Activated CD8-positive, alpha-beta memory T cell treated with anti-CD3 and anti-CD28 coated beads for 24 hours (primary cell): ENCODE data around the gene HELQ.
"Not testable (repeated sequence)": the region's sequence is repeated elsewhere in the genome, so short reads cannot be mapped to it uniquely, and the experiment has no call there.

Experiments
- DNase-seq: peaks from one replicate; pipeline ENCODE4 v3.0.0-alpha.2; 2020

The HELQ gene

DNA sequence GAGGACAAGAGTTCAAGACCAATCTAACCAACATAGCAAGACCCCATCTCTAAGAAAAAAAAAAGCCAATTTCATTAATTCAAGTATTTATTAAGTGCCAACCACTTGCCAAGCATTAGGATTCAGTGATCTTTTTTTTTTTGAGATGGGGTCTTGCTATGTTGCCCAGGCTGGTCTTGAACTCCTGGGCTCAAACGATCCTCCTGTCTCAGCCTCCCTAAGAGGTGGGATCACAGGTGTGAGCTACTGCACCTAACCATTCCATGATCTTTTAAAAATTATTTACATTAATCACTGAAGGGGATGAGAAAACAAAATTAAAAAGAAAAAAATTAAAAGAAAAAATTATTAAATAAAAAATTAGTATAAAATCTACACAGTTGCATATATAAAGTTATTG is 24.4 kb downstream of the HELQ start:
- DNase-seq, result no peak

DNA sequence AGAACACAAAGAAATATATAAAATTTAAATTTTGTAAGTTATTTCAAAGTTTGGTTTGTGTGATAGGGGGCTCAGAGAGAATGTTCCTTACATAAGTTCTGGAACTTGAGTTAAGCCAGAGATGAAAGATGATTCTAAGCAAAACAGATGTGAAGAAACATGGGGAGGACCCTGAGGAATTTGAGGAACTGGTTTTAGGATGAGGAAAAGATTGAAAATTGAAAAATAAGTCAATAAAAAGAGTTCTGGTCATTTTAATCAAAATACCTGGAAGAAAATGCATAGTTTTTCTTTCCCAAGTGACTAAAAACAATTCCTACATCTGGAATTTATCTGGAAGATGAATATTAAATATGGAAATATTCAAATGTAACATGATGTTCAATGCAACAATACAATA is 37.4 kb downstream of the HELQ start:
- no peak for DNase-seq

DNA sequence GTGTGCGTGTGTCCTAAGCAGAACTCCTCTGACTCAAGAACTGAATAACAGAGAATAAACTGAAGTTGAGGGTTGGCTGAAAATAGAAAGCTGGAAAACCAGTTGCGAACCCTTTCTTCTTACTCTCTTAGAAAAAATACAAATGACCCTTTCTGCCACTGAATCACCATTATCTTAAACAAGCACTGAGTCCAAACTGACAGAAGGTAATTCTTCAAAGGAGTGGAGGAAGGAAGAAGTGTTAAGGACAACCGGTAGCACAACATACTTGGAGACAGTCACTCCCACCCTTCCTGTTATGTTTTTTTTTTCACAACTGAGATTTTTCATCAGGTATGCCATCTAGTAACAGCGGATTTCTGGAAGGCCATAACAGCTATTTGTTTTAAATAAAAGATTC is 38.1 kb downstream of the HELQ start:
- DNase-seq, result no peak

DNA sequence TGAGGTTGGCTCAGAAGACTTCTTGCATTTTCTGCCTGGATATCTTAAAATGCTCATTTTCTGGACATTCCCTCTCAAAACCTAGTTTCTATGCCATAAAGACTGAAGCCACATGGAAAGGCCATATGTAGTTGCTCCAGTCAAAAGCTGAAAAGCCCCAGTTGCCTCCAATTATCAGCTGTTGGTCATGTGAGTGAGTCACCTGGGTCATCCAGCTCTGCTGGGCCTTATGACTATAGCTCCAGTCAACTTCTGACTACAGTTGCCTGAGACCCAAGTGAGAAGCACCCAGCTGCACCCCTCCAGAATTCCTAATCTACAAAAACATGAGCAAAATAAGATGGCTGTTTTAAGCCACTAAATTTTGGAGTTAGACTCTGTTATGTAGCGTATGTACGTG is 41.9 kb downstream of the HELQ start:
- no peak for DNase-seq

DNA sequence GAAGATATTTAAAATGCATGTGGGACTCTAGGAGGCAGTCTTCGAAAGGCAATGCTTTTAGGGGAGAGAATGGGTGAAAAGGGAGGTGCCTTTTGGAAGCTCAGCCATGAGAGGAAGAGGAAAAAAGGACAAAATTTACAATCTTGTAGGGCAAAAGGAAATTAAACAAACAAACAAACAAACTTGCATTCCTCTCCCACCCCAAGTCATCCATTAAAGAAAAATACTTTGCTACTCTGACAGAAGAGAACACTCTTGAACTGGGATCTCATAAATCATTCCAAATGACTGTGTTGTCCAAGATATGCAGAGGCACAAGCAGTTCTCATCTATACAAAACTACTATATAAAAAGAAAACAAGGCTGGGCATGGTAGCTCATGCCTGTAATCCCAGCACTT is 46.7 kb downstream of the HELQ start:
- no peak for DNase-seq

DNA sequence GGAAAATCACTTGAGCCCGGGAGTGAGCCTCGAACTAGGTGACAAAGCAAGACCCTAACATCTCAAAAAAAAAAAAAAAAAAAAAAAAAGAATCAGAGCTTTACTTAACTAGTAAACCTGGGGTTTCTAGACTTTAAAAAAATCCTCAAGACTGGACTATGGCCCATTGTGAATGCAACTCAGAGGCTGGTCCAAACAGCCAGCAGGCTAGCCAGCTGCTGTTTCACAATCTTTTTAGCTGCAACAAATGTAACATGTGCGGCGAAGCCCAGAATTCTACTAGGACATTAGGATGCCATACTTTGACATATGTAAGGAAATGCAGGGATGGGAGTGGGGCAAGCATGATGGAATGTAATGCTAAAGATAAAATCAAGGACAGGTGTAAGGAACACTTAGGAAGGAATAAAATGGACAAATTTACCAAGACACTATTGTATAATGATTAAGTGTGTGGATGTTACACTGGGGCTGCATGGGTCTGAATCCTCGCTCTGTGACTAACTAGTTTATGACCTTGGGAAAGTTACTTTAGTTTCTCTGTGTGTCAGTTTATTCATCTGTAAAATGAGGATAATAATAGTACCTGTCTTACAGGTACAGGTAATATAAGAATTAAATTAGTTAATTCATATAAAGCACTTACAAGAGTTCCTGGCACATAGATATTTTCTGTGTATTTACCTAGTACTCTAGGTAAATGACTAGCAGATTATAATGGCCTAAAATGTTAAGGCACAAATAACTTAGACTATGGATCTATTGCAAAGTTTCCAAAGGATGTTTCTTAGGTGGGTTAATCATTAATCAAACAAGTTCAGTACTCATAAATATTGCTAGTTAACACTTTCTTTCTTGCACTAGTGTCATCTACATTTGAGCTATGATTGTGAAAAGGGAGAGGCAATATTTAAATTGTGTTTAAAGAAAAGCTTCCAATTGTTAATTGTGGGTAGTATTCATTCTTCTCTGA is 49.5 kb downstream of the HELQ start:
- DNase-seq, result no peak

DNA sequence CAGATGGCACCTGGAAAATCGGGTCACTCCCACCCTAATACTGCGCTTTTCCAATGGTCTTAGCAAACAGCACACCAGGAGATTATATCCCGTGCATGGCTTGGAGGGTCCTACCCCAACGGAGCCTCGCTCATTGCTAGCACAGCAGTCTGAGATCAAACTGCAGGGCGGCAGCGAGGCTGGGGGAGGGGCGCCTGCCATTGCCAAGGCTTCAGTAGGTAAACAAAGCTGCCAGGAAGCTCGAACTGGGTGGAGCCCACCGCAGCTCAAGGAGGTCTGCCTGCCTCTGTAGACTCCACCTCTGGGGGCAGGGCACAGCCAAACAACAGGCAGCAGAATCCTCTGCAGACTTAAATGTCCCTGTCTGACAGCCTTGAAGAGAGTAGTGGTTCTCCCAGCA is 57.5 kb downstream of the HELQ start:
- DNase-seq, result not testable (repeated sequence)

DNA sequence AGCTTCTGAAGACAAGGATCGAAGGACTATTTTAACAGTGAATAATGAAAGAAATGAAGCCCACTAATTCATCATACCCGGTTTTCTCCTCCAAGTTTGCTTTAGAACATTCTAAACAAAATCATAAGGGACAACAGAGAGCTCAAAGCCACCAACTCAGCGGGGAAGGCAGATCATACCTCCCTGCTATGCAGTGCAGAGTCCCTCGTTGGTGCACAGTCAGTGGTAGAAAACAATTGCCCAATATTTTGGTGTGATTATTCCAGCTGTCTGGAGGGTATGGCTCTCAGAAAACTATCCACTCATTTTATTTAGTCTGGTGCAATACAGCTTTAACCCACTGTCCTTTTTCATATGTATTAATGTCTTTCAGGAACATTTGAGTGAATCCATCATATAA is 61.7 kb downstream of the HELQ start:
- DNase-seq, result no peak

DNA sequence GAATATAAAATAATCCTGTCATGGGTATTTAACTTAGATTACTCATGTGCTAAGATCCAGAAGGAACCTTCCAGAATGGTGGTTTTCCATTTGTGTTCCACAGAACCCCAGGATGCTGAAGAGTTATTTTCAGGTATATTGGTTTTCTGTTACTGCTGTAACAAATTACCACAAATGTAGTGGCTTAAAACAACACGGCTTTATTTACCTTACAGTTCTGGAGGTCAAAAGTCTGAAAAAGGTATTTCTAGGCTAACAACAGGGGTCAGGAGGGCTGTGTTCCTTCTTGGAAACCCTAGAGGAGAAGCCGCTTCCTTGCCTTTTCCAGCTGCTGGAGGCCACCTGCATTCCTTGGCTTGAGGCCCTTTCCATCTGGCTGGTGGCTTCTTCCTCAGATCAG is 63.1 kb downstream of the HELQ start:
- no peak for DNase-seq

DNA sequence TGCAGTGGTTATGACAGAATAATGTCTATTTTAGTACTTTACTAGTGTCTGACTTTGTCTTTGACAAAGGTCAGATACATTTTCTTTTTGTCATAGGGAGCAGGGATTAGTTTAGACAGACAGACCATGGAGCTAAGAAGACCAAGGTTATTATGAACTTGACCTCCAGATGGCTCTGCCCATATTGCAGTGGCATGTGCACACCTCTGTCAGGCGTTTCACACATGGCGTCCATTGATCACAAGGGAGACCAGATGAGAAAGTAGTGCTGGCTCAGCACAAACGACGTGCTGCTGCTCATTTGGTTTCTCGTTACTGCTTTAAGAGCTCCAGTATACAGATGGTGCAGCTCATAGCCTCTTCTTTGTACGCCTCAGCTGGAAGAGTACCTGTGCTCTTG is 64.7 kb downstream of the HELQ start:
- no peak for DNase-seq

DNA sequence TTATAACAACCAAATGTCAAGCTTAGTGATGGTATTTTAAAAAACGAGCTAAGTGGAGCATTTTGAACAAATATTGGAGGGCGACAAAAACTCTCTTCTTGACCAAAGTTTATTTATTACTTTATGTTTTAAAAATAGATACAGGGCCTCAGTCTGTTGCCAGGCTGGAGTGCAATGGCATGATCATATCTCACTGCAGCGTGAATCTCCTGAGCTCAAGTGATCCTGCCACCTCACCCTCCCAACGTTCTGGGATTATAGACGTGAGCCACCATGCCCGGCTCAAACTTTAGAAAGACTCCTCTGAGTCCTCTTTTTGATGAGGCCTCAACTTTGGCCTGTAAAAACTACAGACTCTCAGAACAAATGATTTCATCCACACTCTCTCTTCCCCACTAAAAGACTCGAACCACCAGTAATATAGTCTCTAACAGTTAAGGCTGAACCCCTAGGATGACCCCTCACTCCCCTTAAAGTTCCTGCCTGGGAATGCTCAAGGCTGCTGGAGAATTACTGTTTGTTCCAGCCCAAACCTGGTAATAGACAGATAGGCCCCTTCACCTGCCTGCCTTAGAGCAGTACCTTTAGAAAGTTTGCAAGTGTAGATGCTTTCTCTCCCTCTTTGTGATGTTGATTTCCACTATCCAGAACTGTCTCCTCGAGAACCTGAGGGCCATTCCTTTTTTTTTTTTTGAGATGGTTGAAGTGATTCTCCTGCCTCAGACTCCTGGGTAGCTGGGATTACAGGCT is 65.7 kb downstream of the HELQ start:
- DNase-seq, result no peak

DNA sequence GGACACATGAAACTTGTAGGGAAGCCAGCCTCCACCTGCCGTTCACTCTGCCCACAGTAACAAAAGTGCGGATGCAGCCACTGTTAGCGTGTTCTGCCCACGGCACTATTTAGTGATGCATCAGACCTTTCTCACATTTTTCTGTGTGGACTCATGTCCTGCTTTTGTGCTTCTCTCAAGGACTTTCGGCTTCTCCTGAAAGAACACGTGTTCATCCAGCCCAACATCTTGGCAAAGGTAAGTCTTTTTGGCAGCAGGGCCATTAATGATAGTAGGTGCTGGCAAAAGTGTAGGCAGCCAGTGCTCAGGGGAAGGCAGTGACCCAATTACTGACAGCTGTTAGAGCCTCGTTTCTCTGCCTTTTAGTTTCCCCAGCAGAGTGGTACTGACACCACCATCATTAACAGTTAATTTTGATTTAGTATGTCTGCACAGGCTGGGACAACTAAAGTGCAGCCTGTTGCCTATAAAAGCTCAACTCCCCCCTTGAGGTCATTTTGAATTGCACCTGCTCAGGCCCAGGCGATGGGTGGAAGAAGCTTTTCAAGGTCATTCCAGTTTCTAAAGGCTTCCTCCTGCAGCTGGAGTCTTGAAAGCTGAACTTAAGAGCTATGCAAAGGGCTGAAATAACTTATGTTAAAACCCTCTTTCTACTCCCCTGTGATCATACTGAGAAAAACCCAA is 66.4 kb downstream of the HELQ start:
- no peak for DNase-seq

DNA sequence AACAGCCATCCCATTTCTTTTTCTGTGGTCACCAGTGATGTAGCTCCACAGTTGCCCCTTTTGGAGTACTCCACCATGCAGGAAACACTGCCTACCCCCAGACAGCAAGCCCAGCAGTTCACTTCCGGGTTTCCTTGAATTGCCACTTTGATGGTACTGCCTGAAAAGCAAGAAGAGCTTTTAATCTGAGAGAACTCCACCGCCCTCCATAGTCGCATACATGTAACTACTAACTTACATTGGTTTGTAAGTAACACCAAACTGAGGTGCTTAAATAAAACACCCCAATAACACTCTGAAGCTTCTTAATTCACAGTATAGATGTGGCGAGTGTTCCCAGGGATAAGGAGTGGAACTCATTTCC is 67.3 kb downstream of the HELQ start:
- DNase-seq, result no peak

DNA sequence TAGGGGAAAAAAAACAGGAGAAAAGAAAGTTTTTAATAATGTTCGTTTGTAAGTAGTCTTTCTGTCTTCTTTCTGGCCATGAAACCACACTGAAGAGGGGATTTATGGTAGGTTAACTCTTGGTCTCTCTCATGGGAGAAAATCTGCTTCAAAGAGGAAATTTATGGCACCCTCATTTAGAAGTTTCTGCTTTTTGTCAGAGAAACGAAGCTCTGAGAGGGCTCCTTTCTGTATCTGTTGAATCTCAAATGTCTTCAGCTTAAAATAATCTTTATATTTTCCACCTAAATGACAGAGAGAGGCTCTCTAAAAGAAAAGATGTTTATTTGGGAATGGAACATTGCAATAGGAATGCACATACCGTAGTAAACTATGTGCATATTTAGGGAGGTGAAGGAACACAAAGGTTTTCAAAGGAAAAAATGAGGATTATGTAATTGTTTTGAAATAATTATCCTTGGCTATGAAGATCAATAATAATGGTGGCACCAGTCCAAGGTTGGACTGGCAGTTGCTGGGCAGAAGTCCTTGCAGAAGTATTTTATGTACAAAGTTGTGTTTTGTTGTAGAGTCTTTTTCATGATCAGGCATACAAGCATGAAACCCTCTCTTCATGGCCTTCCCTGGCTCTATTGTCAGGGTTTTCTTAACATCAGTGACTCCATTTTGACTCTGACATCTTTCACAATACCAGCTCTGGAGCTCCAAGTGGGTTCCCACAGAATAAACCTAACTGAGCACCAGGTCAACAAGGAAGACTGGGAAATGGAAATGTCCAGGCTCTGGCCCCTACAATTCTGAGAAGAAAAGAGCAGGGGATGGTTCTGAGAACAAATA is 67.9 kb downstream of the HELQ start:
- DNase-seq, result no peak

DNA sequence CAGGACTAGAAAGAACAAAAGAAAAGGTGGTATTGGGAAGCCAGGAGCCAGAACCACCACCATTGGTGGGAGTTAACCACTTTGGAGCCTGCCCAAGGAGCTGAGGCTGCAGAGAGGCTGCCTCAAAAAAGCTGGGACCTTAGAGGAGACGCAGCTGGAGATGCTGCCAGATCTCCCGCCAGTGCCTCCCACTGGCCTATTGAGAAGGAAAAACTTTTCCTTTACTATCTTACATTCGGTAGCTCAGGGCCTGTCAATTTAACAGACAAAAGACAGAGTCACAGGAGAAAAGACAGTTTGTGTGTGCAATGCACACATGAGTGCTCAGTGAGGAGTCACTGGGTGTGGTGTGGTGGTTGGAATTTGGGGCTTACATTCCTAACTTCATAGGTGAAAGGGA is 68.6 kb downstream of the HELQ start:
- DNase-seq, result no peak

DNA sequence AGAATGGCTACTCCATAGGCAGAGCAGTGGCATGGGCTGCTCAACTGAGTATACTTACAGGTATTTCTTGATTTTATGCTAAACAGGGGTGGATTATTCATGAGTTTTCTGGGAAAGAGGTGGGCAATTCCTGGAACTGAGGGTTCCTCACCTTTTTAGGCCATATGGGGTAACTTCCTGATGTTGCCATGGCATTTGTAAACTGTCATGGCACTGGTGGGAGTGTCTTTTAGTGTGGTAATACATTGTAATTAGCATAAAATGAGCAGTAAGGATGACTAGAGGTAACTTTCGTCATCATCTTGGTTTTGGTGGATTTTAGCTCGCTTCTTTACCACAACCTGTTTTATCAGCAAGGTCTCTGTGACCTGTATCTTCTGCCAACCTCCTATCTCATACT is 72.8 kb downstream of the HELQ start:
- DNase-seq, result no peak

DNA sequence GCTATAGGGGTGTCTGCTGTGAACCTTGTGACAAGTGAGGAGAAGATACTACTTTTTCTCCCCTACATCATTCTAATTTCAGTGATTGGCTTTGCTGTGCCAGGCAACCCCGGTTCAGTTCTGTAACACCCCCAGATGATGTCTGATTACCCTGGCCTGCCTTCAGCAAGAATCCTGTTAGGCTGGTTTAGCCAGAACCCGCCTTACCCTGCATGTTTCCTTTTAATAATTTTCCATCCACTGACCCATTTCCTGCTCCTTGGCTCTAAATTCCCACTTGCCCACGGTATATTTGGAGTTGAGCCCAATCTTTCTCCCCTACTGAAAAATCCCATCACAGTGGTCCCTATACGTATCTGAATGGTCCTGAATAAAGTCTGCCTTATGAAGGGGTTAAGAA is 74.5 kb downstream of the HELQ start:
- no peak for DNase-seq

DNA sequence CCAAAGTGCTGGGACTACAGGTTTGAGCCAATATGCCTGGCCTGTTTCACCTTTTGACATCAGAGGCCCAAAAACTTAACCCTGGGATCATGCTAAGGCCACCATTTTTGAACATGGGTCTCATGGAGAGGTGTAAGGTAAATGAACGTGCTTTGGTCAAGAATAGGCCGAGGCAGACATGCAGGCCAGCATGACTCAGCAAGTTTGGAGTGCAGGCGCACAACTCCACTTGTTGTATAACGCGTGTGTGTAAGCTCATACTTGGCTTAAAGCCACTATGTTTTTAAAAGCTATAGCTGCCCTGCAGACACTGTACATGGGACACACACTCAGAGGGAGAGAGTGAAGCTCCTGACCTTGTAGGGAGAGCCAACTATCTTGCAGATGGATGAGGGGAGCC is 77.2 kb downstream of the HELQ start:
- no peak for DNase-seq

DNA sequence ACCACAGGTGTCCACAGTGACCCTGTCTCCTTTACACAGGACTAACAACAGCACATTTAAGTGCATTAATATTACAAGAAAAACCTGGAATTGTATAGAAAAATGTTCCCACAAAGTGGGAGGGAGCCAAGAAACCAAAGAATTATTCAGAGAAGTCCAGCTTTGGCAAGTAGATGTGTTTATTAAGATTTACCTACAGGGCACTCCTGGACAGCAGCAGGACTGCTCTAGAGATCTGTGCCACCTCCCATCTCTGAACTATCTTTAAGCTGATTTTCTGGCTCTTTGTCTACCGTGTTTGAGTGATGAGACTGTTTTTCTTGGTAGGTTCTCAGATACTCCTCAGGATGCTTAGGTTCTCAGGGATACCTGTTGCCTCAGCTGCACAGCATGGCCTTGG is 82.7 kb downstream of the HELQ start:
- DNase-seq, result no peak

DNA sequence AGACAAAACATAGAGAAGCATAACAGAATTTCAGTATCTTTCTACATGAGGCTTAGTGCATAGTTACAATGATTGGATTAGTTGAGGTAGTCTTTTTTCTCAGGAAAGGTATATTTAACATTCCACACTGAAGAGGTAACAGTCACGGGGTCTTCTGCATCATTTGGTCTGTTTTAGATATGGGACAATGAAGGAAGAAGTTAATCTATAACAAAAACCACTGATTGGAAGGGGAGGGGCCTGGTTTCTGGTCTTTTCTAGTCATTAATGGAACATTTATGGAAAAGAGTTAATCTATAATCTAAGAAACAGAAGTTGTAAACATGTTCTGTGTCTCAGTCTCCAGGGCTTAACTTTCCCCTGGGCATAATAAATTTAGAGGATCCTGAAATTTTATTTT is 83.7 kb downstream of the HELQ start:
- DNase-seq, result no peak

DNA sequence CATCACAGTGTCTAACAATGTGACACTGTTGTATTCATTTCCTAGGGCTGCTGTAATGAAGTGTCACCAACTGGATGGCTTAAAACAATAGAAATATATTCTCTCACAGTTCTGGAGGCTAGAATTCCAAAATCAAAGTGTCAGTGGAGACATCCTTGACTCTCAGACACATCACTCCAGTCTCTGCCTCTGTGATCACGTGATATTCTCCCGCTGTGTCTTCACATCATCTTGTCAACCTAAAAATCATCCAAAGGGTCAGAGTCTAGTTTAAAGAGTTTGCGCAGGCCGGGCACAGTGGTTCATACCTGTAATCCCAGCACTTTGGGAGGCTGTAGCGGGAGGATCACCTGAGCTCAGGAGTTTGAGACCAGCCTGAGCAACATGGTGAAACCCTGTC is 84.4 kb downstream of the HELQ start:
- no peak for DNase-seq

DNA sequence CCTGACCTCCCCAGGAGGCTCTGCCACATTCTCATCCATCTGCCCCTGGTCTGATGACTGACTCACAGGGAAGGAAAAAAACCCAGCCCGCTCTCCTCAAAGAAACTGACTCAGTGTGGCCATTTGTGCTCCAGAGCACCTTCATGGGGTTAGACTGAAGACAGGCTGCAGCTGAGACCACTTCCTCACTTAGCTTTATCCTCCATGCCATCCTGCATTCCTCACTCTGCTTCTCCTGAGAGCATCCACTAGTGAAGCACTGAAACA is 85.0 kb downstream of the HELQ start:
- DNase-seq, result no peak
